Hepatocyte (in vitro differentiated cells): ENCODE data around the gene LAT.

ENCODE experiments used
- EZH2 ChIP-seq: fragments of 200-600 bp; sonication (generic); IDR thresholded peaks from 2 replicates; pipeline ENCODE4 v1.6.1; 2016; ENCODE audit warnings: antibody characterized with exemption, mild to moderate bottlenecking, borderline replicate concordance
- TF ChIP-seq, protein P1 (sequence below): fragments of 200-600 bp; sonication (generic); IDR thresholded peaks from 2 replicates; pipeline ENCODE4 v1.5.1; 2016; ENCODE audit warnings: antibody characterized with exemption, mild to moderate bottlenecking; ENCODE audit not compliant: poor library complexity

DNA sequence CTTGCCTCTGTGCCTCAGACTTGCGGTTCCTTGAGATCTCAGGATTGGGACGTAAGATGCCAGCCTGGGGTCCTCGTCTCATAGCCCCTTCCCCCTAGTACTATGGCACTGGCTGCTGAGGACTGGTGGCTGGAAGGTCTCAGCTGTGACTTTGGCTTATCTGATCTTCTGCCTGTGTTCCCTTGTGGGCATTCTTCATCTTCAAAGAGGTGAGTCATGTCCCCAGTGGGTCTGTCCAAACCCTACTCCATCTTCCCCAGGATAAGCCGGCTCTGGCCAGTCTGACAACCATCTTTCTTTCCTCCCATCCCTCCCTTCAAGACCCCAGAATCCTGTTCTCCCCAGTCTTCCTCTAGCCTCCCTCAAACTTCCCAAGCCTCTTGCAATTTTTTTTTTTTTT, 49.5 kb upstream of the LAT start:
- TF ChIP-seq, protein P1, sequence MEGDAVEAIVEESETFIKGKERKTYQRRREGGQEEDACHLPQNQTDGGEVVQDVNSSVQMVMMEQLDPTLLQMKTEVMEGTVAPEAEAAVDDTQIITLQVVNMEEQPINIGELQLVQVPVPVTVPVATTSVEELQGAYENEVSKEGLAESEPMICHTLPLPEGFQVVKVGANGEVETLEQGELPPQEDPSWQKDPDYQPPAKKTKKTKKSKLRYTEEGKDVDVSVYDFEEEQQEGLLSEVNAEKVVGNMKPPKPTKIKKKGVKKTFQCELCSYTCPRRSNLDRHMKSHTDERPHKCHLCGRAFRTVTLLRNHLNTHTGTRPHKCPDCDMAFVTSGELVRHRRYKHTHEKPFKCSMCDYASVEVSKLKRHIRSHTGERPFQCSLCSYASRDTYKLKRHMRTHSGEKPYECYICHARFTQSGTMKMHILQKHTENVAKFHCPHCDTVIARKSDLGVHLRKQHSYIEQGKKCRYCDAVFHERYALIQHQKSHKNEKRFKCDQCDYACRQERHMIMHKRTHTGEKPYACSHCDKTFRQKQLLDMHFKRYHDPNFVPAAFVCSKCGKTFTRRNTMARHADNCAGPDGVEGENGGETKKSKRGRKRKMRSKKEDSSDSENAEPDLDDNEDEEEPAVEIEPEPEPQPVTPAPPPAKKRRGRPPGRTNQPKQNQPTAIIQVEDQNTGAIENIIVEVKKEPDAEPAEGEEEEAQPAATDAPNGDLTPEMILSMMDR = no peak
- TF ChIP-seq EZH2 = no peak
